ENCODE data around the gene CHTF8. TPM values are rescaled to one million over a fixed set of nuclear protein-coding genes. Genes with fewer than 3 reads are reported as not detected.

Gene CHTF8
- polyA plus RNA-seq, 1 of the 3 experiments (the other 2 are of a cell fraction) = 83.0 TPM

DNA sequence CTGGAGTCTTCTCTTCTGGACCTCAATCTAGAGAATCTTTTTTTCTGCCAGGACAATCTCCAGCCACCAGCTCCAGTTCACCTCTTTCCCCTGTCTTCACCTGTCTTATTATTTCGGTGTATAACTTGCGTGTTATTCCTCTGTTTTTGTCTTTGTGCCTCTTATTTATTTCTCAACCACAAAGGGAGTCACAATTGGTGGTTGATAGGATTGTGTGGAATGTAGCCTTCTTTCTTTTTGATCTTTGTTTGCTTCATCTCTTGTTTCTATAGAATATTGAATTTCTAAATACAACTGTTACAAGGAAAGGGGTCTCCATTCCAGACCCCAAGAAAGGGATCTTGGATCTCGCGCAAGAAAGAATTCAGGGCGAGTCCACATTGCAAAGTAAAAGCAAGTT, 62.9 kb downstream of the CHTF8 start:
- Histone ChIP-seq H3K4me1 (ENCODE audit: control insufficient read depth in 1 of 2, insufficient read depth in 2 of 2, low read depth in 1 of 2, low read length in 1 of 2) (peaks cover 0 to 23% of the 10 kb centered on the region in 2 experiments; a peak in 2 of 4 replicates), H3K4me2 (no peak overlapping the region), H3K9ac (no peak overlapping the region), H3F3A (replicated peaks; ENCODE audit: insufficient read depth) (peaks cover 17% of the 10 kb centered on the region), H2AFZ (ENCODE audit: low read depth) (no peak overlapping the region), H3K9me3 (no peaks in the 10 kb centered on the region), H3K4me3 (ENCODE audit: low read depth in 2 of 2, low read length in 1 of 2) (no peak overlapping the region), H3K79me2 (ENCODE audit: insufficient read depth) (no peaks in the 10 kb centered on the region), H3K27me3 (ENCODE audit: insufficient read depth) (no peaks in the 10 kb centered on the region), H4K20me1 (ENCODE audit: insufficient read depth) (no peaks in the 10 kb centered on the region), H3K9me2 (no peaks in the 10 kb centered on the region), H3K27ac (ENCODE audit: low read depth in 2 of 2, low read length in 1 of 2) (no peak overlapping the region), H3K36me3 (replicated peaks in 1 of 2; ENCODE audit: control insufficient read depth in 1 of 2, insufficient read depth in 2 of 2, low read length in 1 of 2) (no peaks in the 10 kb centered on the region)
- 96% methylated on average over 5 of the region's 5 CpGs for WGBS (ENCODE audit: low lambda C conversion rate)
- ChIA-PET CTCF (no interaction called here), POLR2A (no interaction called here)
- no peak for DNase-seq
- TF ChIP-seq GABPA (IDR thresholded peaks at IDR 0.05; ENCODE audit: low read depth) (no peak), PBX3 (IDR thresholded peaks at IDR 0.05) (no peak), FOXM1 (IDR thresholded peaks at IDR 0.05; ENCODE audit: low read depth) (no peak), FOXJ3 (CRISPR knock-in tag; IDR thresholded peaks at IDR 0.05) (no peak), EZH2phosphoT487 (IDR thresholded peaks at IDR 0.05; ENCODE audit: borderline replicate concordance, low read depth) (no peak), TEAD4 (IDR thresholded peaks at IDR 0.05; ENCODE audit: borderline replicate concordance, insufficient read depth) (no peak), USF2 (IDR thresholded peaks at IDR 0.05; ENCODE audit: borderline replicate concordance, low read depth, low read length) (no peak), YY1 (IDR thresholded peaks at IDR 0.05; ENCODE audit: low read depth) (no peak), FOSL2 (IDR thresholded peaks at IDR 0.05; ENCODE audit: borderline replicate concordance, low read depth) (no peak), RAD21 (IDR thresholded peaks at IDR 0.05; ENCODE audit: low read length) (no peak), RFX5 (IDR thresholded peaks at IDR 0.05; ENCODE audit: low read length) (no peak), JUND (IDR thresholded peaks at IDR 0.05) (no peak), SMC3 (IDR thresholded peaks at IDR 0.05; ENCODE audit: low read depth, low read length) (no peak)
- TF ChIP-seq, protein P1, sequence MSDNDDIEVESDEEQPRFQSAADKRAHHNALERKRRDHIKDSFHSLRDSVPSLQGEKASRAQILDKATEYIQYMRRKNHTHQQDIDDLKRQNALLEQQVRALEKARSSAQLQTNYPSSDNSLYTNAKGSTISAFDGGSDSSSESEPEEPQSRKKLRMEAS (IDR thresholded peaks at IDR 0.05; ENCODE audit: low read depth) = no peak
- TF ChIP-seq, protein P2, sequence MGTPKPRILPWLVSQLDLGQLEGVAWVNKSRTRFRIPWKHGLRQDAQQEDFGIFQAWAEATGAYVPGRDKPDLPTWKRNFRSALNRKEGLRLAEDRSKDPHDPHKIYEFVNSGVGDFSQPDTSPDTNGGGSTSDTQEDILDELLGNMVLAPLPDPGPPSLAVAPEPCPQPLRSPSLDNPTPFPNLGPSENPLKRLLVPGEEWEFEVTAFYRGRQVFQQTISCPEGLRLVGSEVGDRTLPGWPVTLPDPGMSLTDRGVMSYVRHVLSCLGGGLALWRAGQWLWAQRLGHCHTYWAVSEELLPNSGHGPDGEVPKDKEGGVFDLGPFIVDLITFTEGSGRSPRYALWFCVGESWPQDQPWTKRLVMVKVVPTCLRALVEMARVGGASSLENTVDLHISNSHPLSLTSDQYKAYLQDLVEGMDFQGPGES (IDR thresholded peaks at IDR 0.05; ENCODE audit: low read depth, low read length) = no peak

Small RNA genes within 50 kb of the gene (small RNA-seq; reads per million reads assigned to genes)
- 0.06 to 18.7 (median 0.53) reads per million in 7 experiments for gene RNU6-22P

Other genes with a start within 250 kb of the CHTF8 start
- gene HAS3, start 26.9 kb downstream of the CHTF8 start, polyA plus RNA-seq (2012; rRNA removed) = 38.7 and 52.4 TPM in 2 replicates
- 66.5 and 91.7 TPM in 2 replicates for gene UTP4, start 61 bp upstream of the CHTF8 start, polyA plus RNA-seq (2012; rRNA removed)
- gene SNTB2, start 54.6 kb upstream of the CHTF8 start, polyA plus RNA-seq (2012; rRNA removed) = 13.0 and 14.4 TPM in 2 replicates
- gene VPS4A, start 178.8 kb upstream of the CHTF8 start, polyA plus RNA-seq (2012; rRNA removed) = 18.4 and 20.8 TPM in 2 replicates
- 21.4 and 22.0 TPM in 2 replicates for gene PDF, start 198.0 kb upstream of the CHTF8 start, polyA plus RNA-seq (2012; rRNA removed)
- gene COG8, start 207.0 kb upstream of the CHTF8 start, polyA plus RNA-seq (2012; rRNA removed) = 30.2 and 37.2 TPM in 2 replicates
- gene NIP7, start 207.2 kb upstream of the CHTF8 start, polyA plus RNA-seq (2012; rRNA removed) = 19.0 and 22.8 TPM in 2 replicates
- gene TMED6, start 219.2 kb upstream of the CHTF8 start, polyA plus RNA-seq (2012; rRNA removed) = not detected in 2 replicates

Data from SK-N-SH (cell line).